HG03060 (cell line): Measurements from ENCODE around the gene REXO1.

Experiments used
- ATAC-seq: cut with Tn5 transposase; IDR thresholded peaks from one replicate; pipeline ENCODE4 v1.9.1; 2021; ENCODE audit warnings: low read depth, moderate number of reproducible peaks; ENCODE audit not compliant: unreplicated experiment

REXO1 gene

GRCh38 chr19:1815605-1816529 is 32.4 kb downstream of the REXO1 start:
- ATAC-seq = no peak

GRCh38 chr19:1814833-1815604 is 33.3 kb downstream of the REXO1 start:
- no peak for ATAC-seq

DNA sequence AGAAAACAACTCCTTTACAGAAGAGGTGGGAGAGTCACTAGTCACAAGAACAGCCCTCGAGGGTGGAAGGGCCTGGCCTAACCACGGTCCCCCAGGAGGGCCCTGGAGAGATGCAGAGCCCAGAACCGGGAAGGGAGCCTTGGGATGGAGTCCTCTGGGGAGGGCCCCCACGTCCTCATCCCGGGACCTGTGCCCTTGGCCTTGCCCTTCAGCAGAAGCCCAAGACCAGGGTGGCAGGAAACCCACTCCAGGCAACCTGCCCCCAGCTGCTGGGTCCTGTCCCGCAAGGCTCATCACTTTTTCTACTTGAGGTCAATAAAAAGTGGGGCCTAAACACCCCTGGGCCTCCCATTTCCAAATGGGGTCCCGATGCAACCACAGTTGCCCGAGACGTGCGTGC is 33.9 kb downstream of the REXO1 start:
- no peak for ATAC-seq

GRCh38 chr19:1813192-1814182 is 34.8 kb downstream of the REXO1 start:
- ATAC-seq = no peak

GRCh38 chr19:1812426-1813191 is 35.7 kb downstream of the REXO1 start:
- ATAC-seq = peak; percentile 49

DNA sequence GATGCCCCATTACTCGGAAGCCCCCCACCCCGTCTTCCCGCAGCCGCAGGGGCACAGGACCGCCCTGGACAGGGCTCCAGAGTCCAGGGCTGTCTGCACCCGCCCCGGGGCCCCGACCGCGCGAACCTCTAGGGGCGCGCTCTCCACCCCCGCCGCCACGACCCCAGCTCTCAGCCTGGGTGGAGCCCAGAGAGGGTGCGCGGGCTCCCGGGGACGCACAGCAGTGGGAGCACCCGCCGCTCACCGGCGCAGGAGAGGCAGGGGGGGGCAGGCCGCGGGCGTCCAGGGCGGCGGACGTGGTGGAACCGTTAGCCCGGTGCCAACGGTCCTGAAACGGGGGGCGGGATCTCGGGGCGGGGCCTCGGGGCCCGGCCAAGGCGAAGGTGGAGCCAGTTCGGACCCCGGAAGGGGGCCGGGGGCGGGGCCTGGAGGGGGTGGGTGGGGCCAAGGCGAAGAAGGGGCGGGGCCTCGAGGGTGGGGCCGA is 36.3 kb downstream of the REXO1 start, which contains the start of gene ATP8B3:
Gene ATP8B3 (minus strand): TSS at position 335 of the 484 bp plus-strand sequence. CDS start 540 bp downstream, outside the sequence.
- peak; percentile 9 for ATAC-seq

DNA sequence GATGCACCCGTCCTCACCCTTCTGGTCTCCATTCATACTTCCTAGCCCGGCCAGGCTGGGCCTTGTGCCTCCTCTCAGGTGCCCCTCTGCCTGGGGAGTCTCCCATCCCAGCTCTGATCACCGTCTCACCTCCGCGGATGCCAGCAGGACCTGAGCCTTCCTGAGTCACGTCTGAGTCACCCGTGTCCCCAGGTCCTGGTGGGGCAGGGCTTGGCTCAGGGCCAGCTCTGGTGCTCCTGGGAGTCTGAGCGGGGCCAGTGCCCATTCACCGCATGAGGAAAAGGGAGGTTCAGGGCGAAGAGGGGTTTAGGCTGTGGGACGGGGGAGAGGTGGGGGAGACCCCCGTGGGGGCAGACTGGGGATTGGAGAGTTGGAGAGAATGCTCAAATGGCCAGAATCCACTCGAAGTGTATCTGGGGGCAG is 36.8 kb downstream of the REXO1 start:
- ATAC-seq = no peak

DNA sequence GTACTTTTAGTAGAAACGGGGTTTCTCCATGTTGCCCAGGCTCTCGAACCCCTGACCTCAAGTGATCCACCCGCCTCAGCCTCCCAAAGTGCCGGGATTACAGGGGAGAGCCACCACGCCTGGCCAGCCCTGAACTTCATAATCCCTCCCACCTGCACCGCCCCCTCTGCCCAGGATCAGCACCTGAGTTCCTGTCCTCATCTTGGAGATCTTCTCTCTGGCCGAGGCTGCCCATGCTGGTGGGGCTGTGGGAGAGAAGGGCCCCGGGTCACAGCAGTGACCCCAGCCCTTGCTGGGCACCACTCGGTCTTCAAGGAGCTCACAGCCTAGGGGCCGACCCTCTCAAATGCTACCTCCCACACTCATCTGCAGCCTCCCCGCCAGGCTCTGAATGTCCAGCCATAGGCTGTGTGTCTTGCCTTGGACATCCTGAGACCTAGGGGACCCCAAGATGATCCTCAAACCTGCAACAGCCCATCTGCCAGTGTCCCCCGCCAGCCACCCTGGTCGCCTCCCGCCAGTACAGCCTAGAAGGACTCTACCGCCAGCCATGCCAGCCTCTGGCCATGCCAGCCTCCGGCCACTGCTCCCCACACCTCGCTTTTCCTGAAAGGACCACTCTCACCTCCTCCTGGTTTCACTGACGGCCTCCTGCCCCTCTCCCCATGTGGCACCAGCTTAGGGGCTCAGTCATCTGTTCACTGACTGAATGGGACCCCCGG is 37.7 kb downstream of the REXO1 start:
- no peak for ATAC-seq

DNA sequence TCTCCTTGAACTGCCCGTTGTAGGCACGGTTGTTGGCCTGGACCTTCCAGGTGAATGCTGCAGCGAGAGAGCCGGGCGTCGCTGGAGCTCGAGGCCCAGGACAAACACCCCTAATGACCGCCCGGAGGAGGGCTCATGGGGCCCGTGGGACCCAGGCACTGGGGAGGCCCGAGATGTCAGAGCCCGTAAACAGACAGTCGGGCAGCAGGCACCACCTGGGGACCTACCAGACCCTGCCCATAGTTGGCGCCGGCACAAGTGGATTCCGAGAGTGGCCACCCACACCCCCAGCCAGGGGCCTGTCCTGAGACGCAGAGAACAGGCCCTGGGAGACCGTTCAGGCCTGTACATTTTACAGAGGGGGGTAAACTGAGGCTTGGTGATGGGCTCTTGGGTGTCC is 38.6 kb downstream of the REXO1 start:
- ATAC-seq = no peak

DNA sequence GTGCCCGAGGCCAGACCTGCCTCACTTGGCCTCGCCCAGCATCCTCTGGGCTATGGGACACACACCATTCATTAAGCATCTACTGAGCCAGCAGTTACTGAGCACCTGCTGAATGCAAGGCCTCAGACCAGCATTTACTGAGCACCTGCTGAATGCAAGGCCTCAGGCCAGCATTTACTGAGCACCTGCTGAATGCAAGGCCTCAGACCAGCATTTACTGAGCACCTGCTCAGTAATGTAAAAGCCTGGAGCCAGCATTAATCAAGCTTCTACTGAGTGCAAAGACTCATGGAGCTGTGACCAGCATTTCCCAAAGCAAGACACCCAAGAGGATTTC is 39.9 kb downstream of the REXO1 start:
- no peak for ATAC-seq

GRCh38 chr19:1807695-1808394 is 40.4 kb downstream of the REXO1 start:
- ATAC-seq = no peak

- ATAC-seq = no peak
Measured at GRCh38 chr19:1807030-1807694, 41.1 kb downstream of the REXO1 start.

DNA sequence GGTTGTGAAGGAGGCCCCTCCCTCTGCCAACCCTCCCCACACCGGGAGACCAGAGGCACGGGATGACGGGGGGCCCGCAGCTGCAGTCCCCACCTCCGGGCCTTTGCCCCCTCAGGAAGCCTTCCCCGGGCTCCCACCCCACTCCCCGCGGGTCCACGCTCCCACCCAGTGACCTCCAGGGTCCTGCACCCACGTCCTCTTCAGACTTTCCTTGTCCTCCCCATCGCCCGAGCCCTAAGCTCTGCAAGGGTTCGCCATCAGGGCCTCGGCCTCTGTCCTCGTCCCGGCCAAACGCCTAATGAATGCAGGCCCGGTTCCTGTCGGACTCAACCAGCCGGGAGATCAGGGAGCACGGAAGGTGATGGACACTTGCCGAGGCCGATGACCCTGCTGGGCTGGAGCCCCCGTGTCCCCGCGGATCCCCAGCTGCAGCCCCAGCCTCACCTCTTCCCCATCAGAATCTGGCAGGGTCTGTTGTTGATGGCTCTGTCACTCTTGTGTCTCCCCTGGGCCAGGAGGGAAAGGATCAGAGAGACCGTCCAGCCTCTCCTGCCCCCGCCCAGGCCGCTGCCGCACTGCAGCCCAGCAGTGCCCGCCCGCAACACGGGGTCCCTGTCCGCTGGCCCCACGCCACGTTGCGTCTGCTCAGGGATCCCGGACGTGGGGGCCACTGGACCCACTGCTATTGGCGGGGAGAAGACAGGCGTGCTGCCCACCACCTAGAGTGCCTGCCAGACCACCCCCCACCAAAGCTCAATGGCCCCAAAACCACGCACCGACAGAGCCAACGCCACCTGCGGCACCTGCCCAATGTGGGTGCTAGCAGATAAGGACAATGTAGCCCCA is 41.9 kb downstream of the REXO1 start:
- ATAC-seq = no peak

- no peak for ATAC-seq
Measured at GRCh38 chr19:1805401-1806183, 42.7 kb downstream of the REXO1 start.

- no peak for ATAC-seq
Measured at GRCh38 chr19:1804858-1805257, 43.4 kb downstream of the REXO1 start.

DNA sequence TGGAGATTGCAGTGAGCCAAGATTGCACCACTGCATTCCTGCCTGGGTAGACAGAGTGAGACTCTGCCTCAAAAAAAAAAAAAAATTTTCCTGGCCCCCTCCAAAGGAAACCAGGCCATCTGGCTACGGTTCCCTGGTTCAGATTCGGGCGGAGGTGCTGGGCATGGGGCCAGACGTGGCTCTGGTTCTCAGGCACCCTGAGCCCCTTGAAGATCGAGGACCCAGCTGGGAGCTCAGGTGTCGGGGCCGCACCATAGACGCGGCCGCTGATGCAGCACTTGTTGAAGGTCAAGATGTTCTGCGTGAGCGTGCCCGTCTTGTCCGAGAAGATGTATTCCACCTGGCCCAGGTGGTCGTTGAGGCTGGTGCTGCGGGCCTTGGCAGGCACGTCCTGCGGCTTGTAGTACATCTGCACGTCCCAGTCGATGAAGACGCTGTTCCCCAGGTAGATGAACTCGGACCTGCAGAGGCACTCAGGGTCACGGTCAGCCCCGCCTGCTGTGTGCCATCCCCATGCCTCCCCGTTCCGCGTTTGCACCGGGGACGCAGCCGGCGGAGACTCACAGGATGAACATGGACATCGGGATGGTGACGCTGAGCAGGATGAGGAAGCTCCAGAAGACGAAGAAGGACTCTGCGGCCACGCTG is 48.5 kb downstream of the REXO1 start:
- no peak for ATAC-seq
